Type B pancreatic cell (in vitro differentiated cells): Measurements from ENCODE around the gene SFT2D1. TPM values are rescaled to one million over a fixed set of nuclear protein-coding genes. Genes with fewer than 3 reads are reported as not detected.

Experiments used
- DNase-seq: peaks from one replicate; pipeline ENCODE4 v3.0.0; 2021; ENCODE audit warnings: mixed read lengths; ENCODE audit not compliant: unreplicated experiment; ENCODE audit errors: extremely low spot score
- H3K27ac Mint-ChIP-seq: 2 replicates; pipeline ENCODE4 v1.8.0; 2021; ENCODE audit warnings: mild to moderate bottlenecking, mixed read lengths
- H3K27me3 Mint-ChIP-seq: 2 replicates; pipeline ENCODE4 v1.8.0; 2021; ENCODE audit warnings: mixed read lengths
- H3K36me3 Mint-ChIP-seq: 2 replicates; pipeline ENCODE4 v1.8.0; 2021; ENCODE audit warnings: mixed read lengths
- H3K4me1 Mint-ChIP-seq: one replicate; pipeline ENCODE4 v1.8.0; 2021; ENCODE audit warnings: mixed read lengths; ENCODE audit not compliant: unreplicated experiment
- H3K4me3 Mint-ChIP-seq: 2 replicates; pipeline ENCODE4 v1.8.0; 2021; ENCODE audit warnings: mild to moderate bottlenecking, mixed read lengths
- H3K9me3 Mint-ChIP-seq: 2 replicates; pipeline ENCODE4 v1.8.0; 2021; ENCODE audit warnings: mixed read lengths
- CTCF ChIP-seq: fragments of 200-600 bp; sonication (generic); conservative IDR thresholded peaks from 2 replicates; pipeline ENCODE4 v1.5.0; 2021; ENCODE audit warnings: antibody characterized with exemption, mild to moderate bottlenecking
- total RNA-seq: library from RNA; stranded (reverse); gene quantifications from 2 replicates; pipeline ENCODE4 v1.2.1, GENCODE V29; 2021; ENCODE audit warnings: low replicate concordance

SFT2D1 gene
- total RNA-seq, 1 donor from 2014 or later, result 29.5 TPM

- TF ChIP-seq CTCF, result no peak
- H3K4me1 Mint-ChIP-seq, result no peaks in the 10 kb centered on the region
- no peaks in the 10 kb centered on the region for H3K9me3 Mint-ChIP-seq
- no peaks in the 10 kb centered on the region for H3K36me3 Mint-ChIP-seq
- no peak overlapping the region for H3K27ac Mint-ChIP-seq
- no peak overlapping the region for H3K4me3 Mint-ChIP-seq
- H3K27me3 Mint-ChIP-seq, result peaks cover 50% of the 10 kb centered on the region
- no peak for DNase-seq
Measured at GRCh38 chr6:166300357-166300987, 41.9 kb downstream of the SFT2D1 start.

- TF ChIP-seq CTCF, result no peak
- Mint-ChIP-seq H3K27me3 (peaks cover 44% of the 10 kb centered on the region), H3K27ac (no peak overlapping the region), H3K4me1 (no peaks in the 10 kb centered on the region), H3K9me3 (no peaks in the 10 kb centered on the region), H3K4me3 (no peak overlapping the region), H3K36me3 (no peaks in the 10 kb centered on the region)
- DNase-seq, result no peak
Measured at GRCh38 chr6:166297606-166298005, 44.7 kb downstream of the SFT2D1 start.

DNA sequence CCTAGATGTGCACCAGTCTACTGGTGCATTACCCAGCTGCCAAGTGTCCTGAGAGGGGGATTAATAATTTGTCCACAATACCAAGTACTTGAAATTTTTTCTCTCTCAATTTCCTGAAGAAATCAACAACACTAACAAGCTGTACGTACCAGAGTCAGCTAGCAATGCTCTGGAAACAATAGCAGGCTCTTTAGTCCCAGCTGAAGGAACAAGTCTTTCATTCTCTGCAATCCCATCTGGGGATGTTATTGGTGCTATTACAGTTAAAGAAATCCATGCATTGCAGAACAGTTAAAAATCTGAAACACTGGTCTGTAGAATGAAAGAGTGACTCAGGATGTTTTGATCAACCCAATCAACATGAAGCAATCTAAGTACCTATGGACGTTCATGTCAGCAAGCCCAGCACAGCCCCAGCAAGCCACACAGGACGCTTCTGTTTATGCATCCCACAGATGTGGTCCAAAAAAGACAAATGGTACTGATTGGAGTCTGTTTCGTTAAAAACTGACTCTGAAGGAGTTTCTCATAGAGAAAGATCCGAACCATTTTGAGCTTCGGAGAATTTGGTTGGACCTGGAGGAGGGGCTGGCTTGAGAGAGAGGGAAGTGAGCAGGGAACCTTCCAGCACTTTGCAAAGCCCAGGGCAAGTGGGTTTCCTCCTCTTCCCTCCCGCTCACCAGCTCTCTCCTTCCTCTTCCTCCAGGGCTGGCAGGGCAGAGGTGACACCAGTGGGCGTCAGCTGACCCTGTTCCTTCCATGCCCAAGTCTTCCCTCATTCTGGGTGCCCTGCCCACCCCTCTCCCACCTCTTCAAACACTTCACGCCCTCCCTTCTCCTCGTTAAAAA lies 46.1 kb downstream of the SFT2D1 start:
- no peak for TF ChIP-seq CTCF
- no peak for DNase-seq
- no peaks in the 10 kb centered on the region for H3K4me1 Mint-ChIP-seq
- no peak overlapping the region for H3K27ac Mint-ChIP-seq
- no peaks in the 10 kb centered on the region for H3K36me3 Mint-ChIP-seq
- no peak overlapping the region for H3K4me3 Mint-ChIP-seq
- peaks cover 45% of the 10 kb centered on the region for H3K27me3 Mint-ChIP-seq
- H3K9me3 Mint-ChIP-seq, result peaks cover 4% of the 10 kb centered on the region

GRCh38 chr6:166293731-166294584 lies 48.4 kb downstream of the SFT2D1 start:
- peaks cover 57% of the 10 kb centered on the region for H3K27me3 Mint-ChIP-seq
- no peak overlapping the region for H3K4me3 Mint-ChIP-seq
- H3K36me3 Mint-ChIP-seq, result no peaks in the 10 kb centered on the region
- no peak for DNase-seq
- no peak overlapping the region for H3K27ac Mint-ChIP-seq
- TF ChIP-seq CTCF, result no peak
- H3K4me1 Mint-ChIP-seq, result no peaks in the 10 kb centered on the region
- peaks cover 4% of the 10 kb centered on the region for H3K9me3 Mint-ChIP-seq

DNA sequence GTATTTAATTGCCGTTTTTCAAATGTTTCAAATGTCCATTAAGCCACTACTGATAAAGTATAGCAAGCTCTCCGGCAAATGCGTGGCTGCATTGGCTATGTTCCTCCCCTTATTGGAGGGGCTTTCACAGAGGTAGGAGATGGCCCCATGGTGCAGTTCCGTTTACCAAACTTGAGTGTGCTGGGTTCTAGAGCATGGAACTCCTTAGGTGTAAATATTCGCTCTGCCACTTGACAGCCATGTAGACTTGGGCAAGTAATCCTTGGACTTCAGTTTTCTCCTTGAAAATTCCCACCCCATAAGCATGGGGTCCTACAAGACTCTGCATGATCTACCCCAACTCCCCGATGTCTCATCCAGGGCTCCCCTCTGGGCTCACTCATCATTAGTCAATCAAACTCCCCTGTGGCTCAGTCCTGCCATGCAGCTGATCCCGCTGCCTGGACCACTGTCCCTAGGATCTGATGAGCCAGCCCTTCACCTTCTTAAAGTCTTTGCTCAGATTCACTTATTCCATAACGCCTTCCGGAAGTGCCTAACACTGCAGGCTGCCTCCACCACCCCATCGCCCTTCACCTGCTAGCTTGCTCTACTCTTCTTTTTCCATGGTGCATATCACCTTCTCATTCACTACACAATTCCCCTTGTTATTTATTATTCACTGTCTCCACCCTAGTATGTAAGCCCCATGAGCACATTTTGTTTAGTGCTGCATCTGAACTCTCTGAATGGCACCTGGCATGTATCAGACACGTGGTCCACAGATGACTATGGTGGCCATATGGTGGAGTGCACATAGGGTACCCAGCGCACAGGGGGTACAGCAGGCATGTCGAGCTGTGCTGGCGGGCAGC lies 52.9 kb downstream of the SFT2D1 start:
- no peak overlapping the region for H3K4me3 Mint-ChIP-seq
- no peaks in the 10 kb centered on the region for H3K36me3 Mint-ChIP-seq
- H3K27ac Mint-ChIP-seq, result no peak overlapping the region
- no peaks in the 10 kb centered on the region for H3K4me1 Mint-ChIP-seq
- no peak for TF ChIP-seq CTCF
- peaks cover 4% of the 10 kb centered on the region for H3K9me3 Mint-ChIP-seq
- DNase-seq, result no peak
- H3K27me3 Mint-ChIP-seq, result peaks cover 56% of the 10 kb centered on the region
